K562 (cell line): ENCODE measurements around the gene EDEM2. TPM values are rescaled to one million over a fixed set of nuclear protein-coding genes. Genes with fewer than 3 reads are reported as not detected.

Experiments used
- CAMTA2 ChIP-seq: fragments of 250-450 bp; sonication (Bioruptor Pico); conservative IDR thresholded peaks from 2 replicates; pipeline ENCODE4 v1.5.1; 2022
- CCNT2 ChIP-seq: IDR thresholded peaks from 2 replicates; pipeline ENCODE4 v1.6.1; 2011; ENCODE audit warnings: borderline replicate concordance, low read depth, mild to moderate bottlenecking, moderate library complexity, mixed read lengths, low read length; ENCODE audit not compliant: insufficient read length; ENCODE audit errors: extremely low read depth
- EZH2 ChIP-seq: IDR thresholded peaks from 2 replicates; pipeline ENCODE4 v1.6.1; 2012; ENCODE audit warnings: low read depth, mild to moderate bottlenecking, inconsistent platforms, low read length, borderline replicate concordance
- GATA2 ChIP-seq: sonication (generic); formaldehyde crosslinking; IDR thresholded peaks from 2 replicates; pipeline ENCODE4 v1.4.0; 2020; ENCODE audit warnings: mild to moderate bottlenecking, missing genetic modification reagents
- IFI16 ChIP-seq: fragments of 250-450 bp; sonication (Bioruptor Pico); IDR thresholded peaks from 2 replicates; pipeline ENCODE4 v2.1.2; 2022; ENCODE audit warnings: mild to moderate bottlenecking, inconsistent platforms
- KLF6 ChIP-seq: fragments of 250-450 bp; sonication (Bioruptor Pico); IDR thresholded peaks from 2 replicates; pipeline ENCODE4 v1.4.0; 2020; ENCODE audit warnings: mild to moderate bottlenecking, moderate library complexity, borderline replicate concordance
- L3MBTL2 ChIP-seq: fragments of 450-650 bp; IDR thresholded peaks from 2 replicates; pipeline ENCODE4 v1.6.1; 2016; ENCODE audit warnings: mild to moderate bottlenecking, moderate library complexity
- NCOA1 ChIP-seq: fragments of 450-650 bp; IDR thresholded peaks from 2 replicates; pipeline ENCODE4 v1.6.1; 2016; ENCODE audit warnings: low read depth
- PHF21A ChIP-seq: fragments of 450-650 bp; IDR thresholded peaks from 2 replicates; pipeline ENCODE4 v1.6.1; 2017; ENCODE audit warnings: low read depth, borderline replicate concordance
- STAT5A ChIP-seq: IDR thresholded peaks from 2 replicates; pipeline ENCODE4 v1.6.1; 2012; ENCODE audit warnings: low read length, inconsistent platforms, borderline replicate concordance
- TAL1 ChIP-seq: fragments of 450-650 bp; IDR thresholded peaks from 2 replicates; pipeline ENCODE4 v1.6.1; 2016; ENCODE audit warnings: mild to moderate bottlenecking
- TCFL5 ChIP-seq: fragments of 250-450 bp; sonication (Bioruptor Pico); conservative IDR thresholded peaks from 2 replicates; pipeline ENCODE4 v1.6.1; 2021; ENCODE audit warnings: mild to moderate bottlenecking, moderate library complexity, matching md5 sums
- TEAD1 ChIP-seq, 2 experiments: fragments of 450-650 bp in 1 of 2; sonication (generic) in 1 of 2; formaldehyde crosslinking; IDR thresholded peaks; 2 replicates each; pipeline versions ENCODE4 v1.4.0 to v1.8.0; 2020 to 2022; ENCODE audit warnings: mild to moderate bottlenecking in 2 of 2, missing genetic modification reagents in 1 of 2
- ZFX ChIP-seq: sonication (generic); formaldehyde crosslinking; IDR thresholded peaks from 2 replicates; pipeline ENCODE4 v1.8.0; 2022; ENCODE audit warnings: mild to moderate bottlenecking, missing genetic modification reagents, moderate library complexity
- ZNF175 ChIP-seq: fragments of 200-800 bp; sonication (Bioruptor generic); IDR thresholded peaks from 2 replicates; pipeline ENCODE4 v1.6.1; 2016; ENCODE audit warnings: low read depth, mild to moderate bottlenecking, missing genetic modification characterization, missing compliant biosample characterization
- ZNF311 ChIP-seq: fragments of 250-450 bp; sonication (Bioruptor Pico); IDR thresholded peaks from 2 replicates; pipeline ENCODE4 v1.4.0; 2020; ENCODE audit warnings: mild to moderate bottlenecking, moderate library complexity
- ZNF354B ChIP-seq: fragments of 250-450 bp; sonication (Bioruptor Pico); IDR thresholded peaks from 2 replicates; pipeline ENCODE4 v1.4.0; 2020
- ZNF384 ChIP-seq: IDR thresholded peaks from 2 replicates; pipeline ENCODE4 v1.6.1; 2012; ENCODE audit warnings: low read depth, low read length, improper control_type of control experiment
- polyA plus RNA-seq, 8 experiments: library from polyadenylated mRNA; depleted of rRNA in 4 of 8; stranded (reverse) in 5 of 8; unstranded in 3 of 8; fragments of >200 nt; fragmentation: Nextera tagmentation in 2 of 8; fragmentation: Illumina TruSeq in 1 of 8; extraction: Ambion mirVana in 2 of 8; extraction: Trizol in 1 of 8; gene quantifications; 2 replicates each; pipeline versions ENCODE4 v1.2.1 to v1.2.3, GENCODE V29; 2011 to 2014; ENCODE audit warnings: inconsistent platforms in 1 of 8, missing spikeins in 1 of 8
- total RNA-seq, 7 experiments: library from RNA; depleted of rRNA in 6 of 7; stranded (reverse); fragments of >200 nt in 6 of 7; fragmentation: Illumina TruSeq in 2 of 7; extraction: Trizol in 2 of 7; gene quantifications; 2 replicates each; pipeline versions ENCODE4 v1.2.1 to v1.2.3, GENCODE V29; 2011 to 2021; ENCODE audit warnings: low replicate concordance in 1 of 7
- TF ChIP-seq, protein P1 (sequence below): fragments of 200-800 bp; sonication (Bioruptor generic); IDR thresholded peaks from 2 replicates; pipeline ENCODE4 v1.6.1; 2017; ENCODE audit warnings: missing genetic modification characterization, missing compliant biosample characterization
- TF ChIP-seq, protein P2 (sequence below), 2 experiments: IDR thresholded peaks in 1 of 2; conservative IDR thresholded peaks in 1 of 2; 2 replicates each; pipeline ENCODE4 v1.6.1; 2016; ENCODE audit warnings: low read depth in 2 of 2, mild to moderate bottlenecking in 1 of 2, missing compliant biosample characterization in 1 of 2, missing genetic modification characterization in 1 of 2, moderate library complexity in 1 of 2
- TF ChIP-seq, protein P3 (sequence below): fragments of 250-450 bp; sonication (Bioruptor Pico); IDR thresholded peaks from 2 replicates; pipeline ENCODE4 v1.5.0; 2021
- TF ChIP-seq, protein P4 (sequence below), 2 experiments: IDR thresholded peaks; 2 replicates each; pipeline ENCODE4 v1.6.1; 2011; ENCODE audit warnings: borderline replicate concordance in 1 of 2, control low read depth in 1 of 2, low read depth in 1 of 2, low read length in 1 of 2, mild to moderate bottlenecking in 1 of 2, mixed read lengths in 1 of 2, moderate library complexity in 1 of 2; ENCODE audit not compliant: insufficient read depth in 1 of 2, insufficient read length in 1 of 2, poor library complexity in 1 of 2, severe bottlenecking in 1 of 2; ENCODE audit errors: extremely low read depth in 1 of 2

Gene EDEM2
- total and polyA plus RNA-seq, 9 of the 15 experiments (the other 6 are each of a cell fraction or from before 2014, with no cell fraction given): 6.9 to 11.0 (median 9.7) TPM

DNA sequence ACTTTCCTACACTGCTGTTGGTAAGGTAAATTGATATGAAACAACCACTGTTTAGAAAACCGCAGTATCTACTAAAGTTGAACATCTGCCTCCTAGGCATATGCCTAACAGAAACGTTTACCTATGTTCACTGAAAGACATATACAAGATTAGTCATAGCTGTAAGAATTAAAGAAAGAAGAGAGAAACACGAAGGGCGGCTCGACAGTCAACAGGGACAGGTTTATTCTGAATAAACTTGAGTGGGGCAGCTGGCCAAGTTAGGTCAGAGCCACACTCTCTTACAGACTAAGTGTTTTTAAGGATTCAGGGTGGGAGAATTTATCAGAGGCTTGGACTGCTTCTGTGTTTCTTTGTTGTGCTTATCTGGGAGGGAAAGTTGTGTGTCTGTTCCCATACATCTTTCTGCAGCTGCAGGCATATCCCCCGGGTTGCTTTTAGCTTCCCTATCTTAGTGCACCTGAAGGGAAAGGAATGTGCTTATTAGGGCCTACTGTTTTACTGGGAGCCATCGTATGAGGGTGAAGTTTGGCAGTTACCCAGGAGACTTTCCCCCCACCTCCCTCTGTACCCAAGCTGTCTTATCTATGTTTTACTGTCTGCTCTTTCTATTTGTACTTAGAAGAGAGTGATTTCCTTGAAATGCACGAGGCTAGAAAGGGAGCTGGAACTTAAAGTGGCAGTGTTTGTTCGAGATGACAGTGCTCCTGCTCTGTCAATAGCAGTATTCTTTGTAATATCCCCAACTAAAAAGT, 45.2 kb upstream of the EDEM2 start (continued):
- TF ChIP-seq CCNT2 (peak; percentile 31), ZNF175 (no peak), ZNF311 (no peak), PHF21A (no peak), EZH2 (no peak), GATA2 (CRISPR knock-in tag) (peak; percentile 80), TCFL5 (CRISPR knock-in tag) (no peak), ZNF384 (no peak), CAMTA2 (CRISPR knock-in tag) (no peak), TEAD1 (CRISPR knock-in tag; IDR thresholded peaks at IDR 0.05) (peak in 1 of 2 experiments; percentile 75; a peak in 1 of 4 replicates), ZNF354B (CRISPR knock-in tag) (no peak), STAT5A (peak; percentile 72), NCOA1 (peak; percentile 13; the same call in 1 of the 2 replicates), KLF6 (CRISPR knock-in tag) (no peak), ZFX (CRISPR knock-in tag) (peak; percentile 61; the same call in 1 of the 2 replicates), TAL1 (peak; percentile 79), IFI16 (no peak), L3MBTL2 (peak; percentile 75)
- TF ChIP-seq, protein P1, sequence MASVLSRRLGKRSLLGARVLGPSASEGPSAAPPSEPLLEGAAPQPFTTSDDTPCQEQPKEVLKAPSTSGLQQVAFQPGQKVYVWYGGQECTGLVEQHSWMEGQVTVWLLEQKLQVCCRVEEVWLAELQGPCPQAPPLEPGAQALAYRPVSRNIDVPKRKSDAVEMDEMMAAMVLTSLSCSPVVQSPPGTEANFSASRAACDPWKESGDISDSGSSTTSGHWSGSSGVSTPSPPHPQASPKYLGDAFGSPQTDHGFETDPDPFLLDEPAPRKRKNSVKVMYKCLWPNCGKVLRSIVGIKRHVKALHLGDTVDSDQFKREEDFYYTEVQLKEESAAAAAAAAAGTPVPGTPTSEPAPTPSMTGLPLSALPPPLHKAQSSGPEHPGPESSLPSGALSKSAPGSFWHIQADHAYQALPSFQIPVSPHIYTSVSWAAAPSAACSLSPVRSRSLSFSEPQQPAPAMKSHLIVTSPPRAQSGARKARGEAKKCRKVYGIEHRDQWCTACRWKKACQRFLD (CRISPR knock-in tag): 0 out of 2 replicates have a peak, but pooled peaks have one; percentile 14
- TF ChIP-seq, protein P2, sequence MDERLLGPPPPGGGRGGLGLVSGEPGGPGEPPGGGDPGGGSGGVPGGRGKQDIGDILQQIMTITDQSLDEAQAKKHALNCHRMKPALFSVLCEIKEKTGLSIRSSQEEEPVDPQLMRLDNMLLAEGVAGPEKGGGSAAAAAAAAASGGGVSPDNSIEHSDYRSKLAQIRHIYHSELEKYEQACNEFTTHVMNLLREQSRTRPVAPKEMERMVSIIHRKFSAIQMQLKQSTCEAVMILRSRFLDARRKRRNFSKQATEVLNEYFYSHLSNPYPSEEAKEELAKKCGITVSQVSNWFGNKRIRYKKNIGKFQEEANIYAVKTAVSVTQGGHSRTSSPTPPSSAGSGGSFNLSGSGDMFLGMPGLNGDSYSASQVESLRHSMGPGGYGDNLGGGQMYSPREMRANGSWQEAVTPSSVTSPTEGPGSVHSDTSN (CRISPR knock-in tag; IDR thresholded peaks at IDR 0.05; ENCODE audit: low read depth): no peak
- TF ChIP-seq, protein P2 (tag; conservative IDR thresholded peaks at IDR 0.05; ENCODE audit: low read depth): no peak
- TF ChIP-seq, protein P3, sequence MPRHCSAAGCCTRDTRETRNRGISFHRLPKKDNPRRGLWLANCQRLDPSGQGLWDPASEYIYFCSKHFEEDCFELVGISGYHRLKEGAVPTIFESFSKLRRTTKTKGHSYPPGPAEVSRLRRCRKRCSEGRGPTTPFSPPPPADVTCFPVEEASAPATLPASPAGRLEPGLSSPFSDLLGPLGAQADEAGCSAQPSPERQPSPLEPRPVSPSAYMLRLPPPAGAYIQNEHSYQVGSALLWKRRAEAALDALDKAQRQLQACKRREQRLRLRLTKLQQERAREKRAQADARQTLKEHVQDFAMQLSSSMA (CRISPR knock-in tag): no peak
- TF ChIP-seq, protein P4, sequence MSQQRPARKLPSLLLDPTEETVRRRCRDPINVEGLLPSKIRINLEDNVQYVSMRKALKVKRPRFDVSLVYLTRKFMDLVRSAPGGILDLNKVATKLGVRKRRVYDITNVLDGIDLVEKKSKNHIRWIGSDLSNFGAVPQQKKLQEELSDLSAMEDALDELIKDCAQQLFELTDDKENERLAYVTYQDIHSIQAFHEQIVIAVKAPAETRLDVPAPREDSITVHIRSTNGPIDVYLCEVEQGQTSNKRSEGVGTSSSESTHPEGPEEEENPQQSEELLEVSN (IDR thresholded peaks at IDR 0.05; ENCODE audit: borderline replicate concordance in 1 of 2, extremely low read depth in 1 of 2, insufficient read depth in 1 of 2, insufficient read length in 1 of 2, low read depth in 1 of 2, low read length in 1 of 2, poor library complexity in 1 of 2, severe bottlenecking in 1 of 2): no peak
